Measurements from ENCODE around the gene COX4I2.
A peak's percentile ranks its signal among the peaks of the same experiment; 100 is the strongest.
"Not testable (repeated sequence)": the region's sequence is repeated elsewhere in the genome, so short reads cannot be mapped to it uniquely, and the experiment has no call there.

The COX4I2 gene

GRCh38 chr20:31637660-31638059 is at the start of gene COX4I2:
TSS of gene COX4I2 (plus strand) at chr20:31637912. CDS start at chr20:31639018, 1,106 bp downstream.
- DNase-seq (ENCODE audit: low spot score) = no peak

DNA sequence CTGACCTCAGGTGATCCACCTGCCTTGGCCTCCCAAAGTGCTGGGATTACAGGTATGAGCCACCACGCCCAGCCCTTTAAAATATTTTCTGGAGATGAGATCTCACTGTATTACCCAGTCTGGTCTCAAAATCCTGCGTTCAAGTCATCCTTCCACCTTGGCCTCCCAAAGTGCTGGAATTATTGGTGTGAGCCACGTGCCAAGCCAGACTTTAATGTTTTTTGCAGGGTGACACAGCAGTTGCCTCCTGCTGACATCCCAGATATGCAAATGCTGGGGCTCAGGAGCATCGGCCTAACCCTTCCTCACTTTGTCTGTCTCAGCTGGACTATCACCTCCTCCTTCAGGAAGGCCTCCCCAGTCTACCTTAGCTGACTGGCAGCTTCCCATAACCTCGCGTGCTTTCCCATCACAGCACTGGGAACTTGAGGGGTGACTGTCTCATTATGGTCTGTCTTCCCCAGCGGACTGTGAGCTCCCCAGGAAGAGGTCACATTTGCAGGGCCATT is 46.9 kb upstream of the COX4I2 start:
- no peak for DNase-seq (ENCODE audit: low spot score)

DNA sequence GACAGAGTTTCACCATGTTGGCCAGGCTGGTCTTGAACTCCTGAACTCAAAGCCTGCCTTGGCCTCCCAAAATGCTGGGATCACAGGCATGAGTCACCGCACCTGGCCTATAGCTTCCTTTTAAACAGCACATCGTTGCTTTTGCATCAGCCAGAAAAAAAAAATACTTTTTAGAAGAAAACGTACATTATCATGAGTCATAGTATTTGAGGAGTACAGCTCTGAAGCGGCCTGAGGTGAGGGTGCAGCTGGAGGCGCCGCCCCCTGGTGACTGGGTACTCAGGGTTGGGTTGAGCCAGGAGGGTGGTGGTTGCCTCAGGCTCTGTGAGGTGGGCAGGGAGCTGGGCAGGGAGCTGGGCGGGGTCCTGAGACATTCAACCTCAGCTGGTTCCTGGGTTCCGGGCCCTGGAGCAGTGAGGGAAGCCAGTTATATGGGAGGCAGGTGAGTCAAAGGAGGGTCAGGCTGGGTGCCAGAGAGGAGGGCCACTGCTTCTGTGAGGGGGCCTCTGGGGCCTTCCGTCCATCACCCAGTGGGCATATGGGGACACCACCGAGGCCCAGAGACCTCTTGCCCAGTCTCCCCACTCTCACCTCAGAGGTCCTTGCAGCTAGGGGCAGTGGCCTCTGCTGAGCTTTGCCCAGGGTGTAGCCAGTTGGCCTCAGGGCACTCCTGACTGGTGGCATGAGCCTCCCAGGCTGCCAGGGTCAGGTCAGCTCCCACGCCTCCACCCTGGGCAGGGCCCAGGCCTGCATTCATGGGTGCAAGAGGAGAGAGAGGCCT is 44.3 kb upstream of the COX4I2 start:
- DNase-seq (ENCODE audit: low spot score) = peak; percentile 97

DNA sequence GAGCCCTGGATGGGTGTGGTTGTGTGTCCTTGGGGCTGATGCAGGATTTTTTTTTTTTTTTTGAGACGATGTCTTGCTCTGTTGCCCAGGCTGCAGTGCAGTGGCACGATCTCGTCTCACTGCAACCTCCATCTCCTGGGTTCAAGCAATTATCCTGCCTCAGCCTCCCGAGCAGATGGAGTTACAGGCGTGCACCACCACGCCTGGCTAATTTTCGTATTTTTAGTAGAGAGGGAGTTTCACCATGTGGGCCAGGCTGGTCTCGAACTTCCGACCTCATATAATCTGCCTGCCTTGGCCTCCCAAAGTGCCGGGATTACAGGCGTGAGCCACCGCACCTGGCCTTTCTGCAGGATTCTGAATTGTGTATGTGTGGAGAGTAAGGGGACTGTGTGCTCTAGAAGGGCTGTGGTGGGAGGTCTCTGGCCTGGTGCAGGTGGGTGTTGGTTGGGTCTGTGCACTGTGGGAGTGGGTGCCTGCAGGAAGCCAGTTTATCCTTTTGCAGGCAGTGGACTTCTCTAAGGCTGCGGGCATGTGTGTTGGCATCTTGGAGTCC is 43.6 kb upstream of the COX4I2 start:
- DNase-seq (ENCODE audit: low spot score) = no peak

- DNase-seq (ENCODE audit: low spot score) = no peak
Measured at GRCh38 chr20:31594558-31595379, 42.9 kb upstream of the COX4I2 start.

GRCh38 chr20:31595380-31595653 is 42.4 kb upstream of the COX4I2 start:
- no peak for DNase-seq (ENCODE audit: low spot score)

DNA sequence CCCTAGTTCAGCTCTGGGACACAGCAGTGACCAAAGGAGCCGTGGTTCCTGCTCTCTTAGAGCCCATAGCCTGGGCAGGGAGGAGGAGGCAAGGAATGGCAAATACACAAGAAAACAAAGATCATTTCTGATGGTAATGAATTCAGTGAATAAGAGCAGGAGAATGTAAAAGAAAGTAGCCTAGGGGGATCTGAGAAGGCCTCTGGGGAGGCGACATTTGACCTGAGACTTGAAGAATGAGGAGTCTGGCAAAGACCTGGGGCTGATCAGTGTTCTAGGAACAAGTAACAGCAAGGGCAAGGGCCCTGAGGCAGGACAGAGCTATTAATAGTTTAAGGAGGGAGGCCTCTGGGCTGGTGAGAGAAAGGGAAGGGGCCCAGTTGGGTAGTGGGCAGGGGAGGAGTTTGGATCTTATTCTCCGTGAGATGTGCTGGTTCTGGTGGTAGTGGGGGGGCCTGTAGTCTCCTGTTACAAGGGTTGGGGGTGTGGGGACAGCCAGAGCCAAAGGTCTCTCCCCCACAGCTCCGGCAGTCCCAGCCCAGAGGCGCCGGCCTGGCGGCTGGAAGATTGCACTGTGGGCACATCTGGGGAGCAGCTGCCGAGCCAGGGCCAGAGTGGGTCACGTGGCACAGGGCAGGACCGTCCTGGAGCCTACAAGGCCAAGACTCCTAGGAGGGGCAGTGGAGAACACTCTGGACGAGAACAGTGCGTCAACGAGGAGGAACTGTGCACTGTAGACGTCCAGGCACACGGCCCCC is 41.9 kb upstream of the COX4I2 start:
- peak; percentile 77 for DNase-seq (ENCODE audit: low spot score)

GRCh38 chr20:31596412-31596715 is 41.3 kb upstream of the COX4I2 start:
- DNase-seq (ENCODE audit: low spot score) = not testable (repeated sequence)

GRCh38 chr20:31596831-31597480 is 40.8 kb upstream of the COX4I2 start:
- DNase-seq (ENCODE audit: low spot score) = no peak

DNA sequence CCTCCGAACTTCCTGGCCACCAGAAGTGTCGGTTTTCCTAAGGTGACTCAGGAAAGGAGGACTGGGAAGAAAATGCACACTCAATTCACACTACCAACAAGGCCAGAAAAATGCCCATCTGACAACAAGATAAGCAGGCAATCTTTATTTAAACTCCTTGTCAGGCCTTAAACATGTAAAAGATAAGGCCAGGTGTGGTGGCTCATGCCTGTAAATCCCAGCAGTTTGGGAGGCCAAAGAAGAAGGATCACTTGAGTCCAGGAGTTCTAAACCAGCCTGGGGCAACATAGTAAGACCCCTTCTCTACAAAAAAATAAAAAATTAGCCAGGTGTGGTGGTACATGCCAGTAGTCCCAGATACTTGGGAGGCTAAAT is 40.2 kb upstream of the COX4I2 start:
- DNase-seq (ENCODE audit: low spot score) = no peak

GRCh38 chr20:31602431-31602778 is 35.3 kb upstream of the COX4I2 start:
- no peak for DNase-seq (ENCODE audit: low spot score)

DNA sequence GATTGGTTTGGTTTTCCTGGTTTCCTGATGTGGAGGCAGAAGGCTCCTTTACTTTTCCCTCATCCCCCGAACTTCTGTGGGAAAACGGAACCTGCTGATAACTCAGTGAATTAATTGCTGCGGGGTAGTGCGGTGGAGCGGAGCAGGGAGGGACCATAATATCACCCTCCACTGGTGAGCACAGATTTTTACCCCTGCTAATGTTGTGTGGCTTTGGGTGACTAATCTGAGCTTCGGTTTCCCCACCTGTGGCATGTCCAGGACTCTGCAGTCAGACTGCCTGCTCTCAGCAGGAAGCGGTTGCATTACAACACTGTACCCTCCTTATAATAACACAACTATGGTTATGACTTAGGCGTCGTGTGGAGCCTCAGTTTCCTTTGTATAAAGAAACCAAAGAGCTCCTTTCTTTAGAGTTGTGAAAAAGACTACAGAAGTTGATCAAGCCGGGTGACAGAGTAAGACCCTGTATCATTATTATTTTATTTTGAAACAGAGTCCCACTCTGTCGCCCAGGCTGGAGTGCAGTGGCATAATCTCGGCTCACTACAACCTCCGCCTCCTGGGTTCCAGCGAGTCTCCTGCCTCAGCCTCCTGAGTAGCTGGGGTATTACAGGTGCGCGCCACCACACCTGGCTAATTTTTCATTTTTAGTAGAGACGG is 34.8 kb upstream of the COX4I2 start:
- peak; percentile 95 for DNase-seq (ENCODE audit: low spot score)

GRCh38 chr20:31603822-31604566 is 33.7 kb upstream of the COX4I2 start:
- peak; percentile 99 for DNase-seq (ENCODE audit: low spot score)

DNA sequence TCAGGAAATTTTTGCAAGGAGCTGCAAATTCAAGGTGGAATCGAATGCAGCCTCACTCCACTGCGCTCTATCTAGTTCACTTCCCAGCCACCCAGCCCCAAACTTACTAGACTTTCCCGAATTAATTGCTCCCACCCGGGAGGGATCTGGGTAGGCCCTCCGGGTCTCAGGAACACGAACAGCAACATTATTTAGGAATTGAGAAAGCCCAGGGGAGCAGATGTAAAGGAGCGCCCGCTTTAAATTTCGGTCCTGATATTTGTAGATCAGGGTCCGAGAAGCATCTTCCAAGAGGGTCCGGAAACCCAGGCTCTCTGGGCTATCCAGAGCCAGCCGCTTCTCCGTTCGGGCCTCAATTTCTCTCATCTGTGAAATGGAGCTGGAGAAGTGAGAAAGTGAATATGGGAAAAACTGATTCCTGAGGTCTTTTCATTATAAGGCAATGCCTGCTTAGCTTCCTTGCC is 33.1 kb upstream of the COX4I2 start:
- DNase-seq (ENCODE audit: low spot score) = no peak

GRCh38 chr20:31605031-31605901 is 32.4 kb upstream of the COX4I2 start, which contains the start of gene ID1:
TSS of gene ID1 (plus strand) at chr20:31605289. CDS start at chr20:31605388, 99 bp downstream.
- DNase-seq (ENCODE audit: low spot score) = peak; percentile 98

GRCh38 chr20:31605902-31606803 is 31.6 kb upstream of the COX4I2 start:
- DNase-seq (ENCODE audit: low spot score) = peak; percentile 38

DNA sequence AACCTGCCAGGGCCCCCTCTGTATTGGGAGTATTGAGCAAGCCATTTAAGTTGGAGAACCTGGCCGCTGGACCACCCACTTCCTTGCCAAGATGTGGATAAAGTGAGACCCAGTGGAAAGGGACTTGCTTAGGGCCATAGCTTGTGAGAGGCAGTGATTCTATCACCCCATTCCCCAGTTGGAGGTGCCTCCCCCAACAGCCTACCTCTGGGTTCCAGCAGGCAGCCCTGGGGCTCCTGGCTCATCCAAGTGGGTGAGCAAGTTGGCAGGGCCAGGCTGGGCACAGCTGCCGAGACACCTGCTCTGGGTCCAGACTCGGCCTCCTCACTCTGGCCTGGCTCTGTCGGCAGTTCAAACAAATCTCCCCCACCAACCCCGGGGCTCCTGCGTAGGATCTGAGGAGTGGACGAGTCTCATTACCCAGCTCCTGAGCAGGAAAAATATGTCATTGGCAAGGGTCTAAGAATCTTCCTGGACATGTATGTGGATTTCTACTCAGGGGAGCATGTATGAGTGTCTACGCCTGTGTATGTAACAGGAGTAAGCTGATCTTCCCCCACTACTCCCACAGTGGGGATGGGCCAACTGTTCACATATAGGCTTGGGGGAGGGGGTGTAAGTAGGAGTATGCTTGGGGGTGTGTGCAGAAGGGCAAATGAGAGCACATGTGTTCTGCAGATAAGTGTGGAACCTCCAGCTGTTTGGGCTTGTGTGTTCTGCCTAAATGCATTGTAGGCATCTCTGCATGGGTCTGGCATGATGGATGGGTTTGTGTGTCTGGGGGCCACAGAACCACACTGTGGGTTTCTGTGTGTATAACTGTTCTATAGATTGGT is 30.7 kb upstream of the COX4I2 start:
- DNase-seq (ENCODE audit: low spot score) = peak; percentile 79
